Measurements from ENCODE around the gene NHP2. TPM values are rescaled to one million over a fixed set of nuclear protein-coding genes. Genes with fewer than 3 reads are reported as not detected.

The NHP2 gene
- total and polyA plus RNA-seq, 5 donors, result 62.3 to 123 (median 87.0) TPM

DNA sequence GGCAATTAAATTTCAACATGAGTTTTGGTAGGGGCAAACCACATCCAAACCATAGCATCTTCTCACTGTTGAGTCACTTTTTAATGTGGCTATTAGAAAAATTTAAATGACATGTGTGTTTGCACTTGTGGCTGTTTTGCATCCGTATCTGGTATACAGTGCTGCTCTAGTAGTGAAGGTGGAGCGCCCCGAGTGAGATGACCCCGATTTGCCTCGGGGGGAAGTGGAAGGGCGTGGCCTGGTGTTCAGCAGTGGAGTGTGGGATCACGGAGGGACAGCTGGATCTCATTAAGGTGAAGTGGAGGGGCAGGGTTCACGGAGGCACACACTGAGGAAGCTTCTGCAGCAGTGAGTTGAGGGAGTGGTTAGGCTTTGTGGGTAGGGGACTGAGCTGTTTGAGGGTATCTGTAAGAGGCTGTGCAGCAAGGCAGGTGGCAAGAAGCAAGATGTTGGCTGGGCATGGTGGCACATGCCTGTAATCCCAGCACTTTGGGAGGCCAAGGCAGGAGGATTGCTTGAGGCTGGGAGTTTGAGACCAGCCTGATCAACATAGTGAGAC is 39.6 kb upstream of the NHP2 start:
- H3K4me3 ChIP-seq (ENCODE audit: low read length), result no peak overlapping the region
- no peaks in the 10 kb centered on the region for H3K4me1 ChIP-seq (ENCODE audit: control insufficient read depth, insufficient read depth, low read length)
- H3K9me3 ChIP-seq (ENCODE audit: control insufficient read depth, low read length), result no peaks in the 10 kb centered on the region
- H3K27me3 ChIP-seq (ENCODE audit: control insufficient read depth, insufficient read depth), result no peaks in the 10 kb centered on the region
- ATAC-seq, result no peak
- 72% methylated on average over 8 of the region's 8 CpGs for WGBS
- H3K27ac ChIP-seq (ENCODE audit: low read length), result no peak overlapping the region
- no peak for DNase-seq
- intact Hi-C loops (cut with DNase I), result no loop called here

GRCh38 chr5:178192787-178193186 is 39.1 kb upstream of the NHP2 start:
- no peaks in the 10 kb centered on the region for H3K27me3 ChIP-seq (ENCODE audit: control insufficient read depth, insufficient read depth)
- no peak for ATAC-seq
- H3K4me1 ChIP-seq (ENCODE audit: control insufficient read depth, insufficient read depth, low read length), result no peaks in the 10 kb centered on the region
- intact Hi-C loops (cut with DNase I), result no loop called here
- DNase-seq, result no peak
- H3K27ac ChIP-seq (ENCODE audit: low read length), result no peak overlapping the region
- WGBS, result 90% methylated on average over 7 of the region's 7 CpGs
- no peak overlapping the region for H3K4me3 ChIP-seq (ENCODE audit: low read length)
- H3K9me3 ChIP-seq (ENCODE audit: control insufficient read depth, low read length), result no peaks in the 10 kb centered on the region

- ATAC-seq (no peak), DNase-seq (no peak)
- H3K4me1 ChIP-seq (ENCODE audit: control insufficient read depth, insufficient read depth, low read length), result no peaks in the 10 kb centered on the region
- H3K9me3 ChIP-seq (ENCODE audit: control insufficient read depth, low read length), result no peaks in the 10 kb centered on the region
- no peaks in the 10 kb centered on the region for H3K27me3 ChIP-seq (ENCODE audit: control insufficient read depth, insufficient read depth)
- no peak overlapping the region for H3K4me3 ChIP-seq (ENCODE audit: low read length)
- intact Hi-C loops (cut with DNase I), result no loop called here
- 63% methylated on average over 2 of the region's 2 CpGs for WGBS
- H3K27ac ChIP-seq (ENCODE audit: low read length), result no peak overlapping the region
These were observed 38.6 kb upstream of the NHP2 start for GRCh38 chr5:178192244-178192643.

DNA sequence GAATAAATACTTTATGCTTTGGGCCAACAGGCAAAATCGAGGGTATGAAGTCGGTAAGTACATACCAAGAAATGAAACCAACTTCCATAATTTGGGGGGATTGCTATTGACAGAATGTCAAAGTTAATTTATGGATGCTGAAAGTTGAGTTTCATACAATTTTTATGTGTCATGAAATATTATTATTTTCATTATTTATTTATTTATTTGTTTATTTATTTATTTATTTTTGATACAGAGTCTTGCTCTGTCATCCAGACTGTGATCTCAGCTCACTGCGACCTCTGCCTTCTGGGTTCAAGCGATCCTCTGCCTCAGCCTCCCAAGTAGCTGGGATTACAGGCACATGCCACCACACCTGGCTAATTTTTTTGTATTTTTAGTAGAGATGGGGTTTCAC is 38.0 kb upstream of the NHP2 start:
- 71% methylated on average over 4 of the region's 4 CpGs for WGBS
- no peak overlapping the region for H3K4me3 ChIP-seq (ENCODE audit: low read length)
- no peak for DNase-seq
- ATAC-seq, result no peak
- H3K27ac ChIP-seq (ENCODE audit: low read length), result no peak overlapping the region
- no peaks in the 10 kb centered on the region for H3K9me3 ChIP-seq (ENCODE audit: control insufficient read depth, low read length)
- intact Hi-C loops (cut with DNase I), result no loop called here
- H3K4me1 ChIP-seq (ENCODE audit: control insufficient read depth, insufficient read depth, low read length), result no peaks in the 10 kb centered on the region
- no peaks in the 10 kb centered on the region for H3K27me3 ChIP-seq (ENCODE audit: control insufficient read depth, insufficient read depth)

DNA sequence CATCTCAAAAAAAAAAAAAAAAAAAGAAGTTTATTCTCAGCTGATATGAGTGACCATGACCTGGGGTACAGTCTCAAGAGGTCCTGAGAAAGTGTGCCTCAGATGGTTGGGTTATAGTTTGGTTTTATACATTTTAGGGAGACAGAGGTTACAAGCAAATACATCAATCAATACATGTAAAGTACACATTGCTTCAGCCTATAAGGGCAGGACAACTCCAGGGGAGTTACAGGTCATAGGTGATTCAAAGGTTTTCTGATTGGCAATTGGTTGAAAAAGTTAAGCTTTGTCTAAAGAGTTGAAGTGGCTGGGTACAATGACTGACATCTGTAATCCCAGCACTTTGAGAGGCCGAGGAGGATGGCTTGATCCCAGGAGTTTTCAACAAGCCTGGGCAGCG is 35.7 kb upstream of the NHP2 start:
- ATAC-seq (no peak), DNase-seq (no peak)
- intact Hi-C loops (cut with DNase I), result no loop called here
- no peaks in the 10 kb centered on the region for H3K9me3 ChIP-seq (ENCODE audit: control insufficient read depth, low read length)
- 43% methylated on average over 2 of the region's 2 CpGs for WGBS
- no peak overlapping the region for H3K27ac ChIP-seq (ENCODE audit: low read length)
- no peaks in the 10 kb centered on the region for H3K27me3 ChIP-seq (ENCODE audit: control insufficient read depth, insufficient read depth)
- no peak overlapping the region for H3K4me3 ChIP-seq (ENCODE audit: low read length)
- no peaks in the 10 kb centered on the region for H3K4me1 ChIP-seq (ENCODE audit: control insufficient read depth, insufficient read depth, low read length)

DNA sequence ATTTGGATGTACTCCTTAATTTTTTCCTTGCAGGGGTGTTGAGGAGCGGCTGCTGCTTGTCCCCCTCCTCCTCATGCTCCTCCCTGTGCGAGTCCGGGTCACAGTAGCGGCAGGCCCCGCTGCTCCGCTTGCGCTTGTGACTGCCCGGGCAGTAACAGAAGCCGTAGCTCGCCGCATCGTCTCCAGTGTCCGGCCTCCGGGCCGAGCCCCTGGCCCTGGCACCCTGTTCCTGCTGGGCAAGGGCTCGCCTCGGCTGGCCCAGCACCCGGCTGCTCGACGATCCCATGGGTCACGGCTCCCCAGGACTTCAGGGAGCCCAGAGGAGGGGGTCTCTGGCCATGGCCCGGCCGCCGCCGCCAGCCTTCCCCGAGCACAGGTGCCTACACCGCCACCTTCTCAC is 33.3 kb upstream of the NHP2 start, which contains the start of gene GMCL2:
Gene GMCL2 (minus strand): TSS at position 358 of the 400 bp plus-strand sequence. CDS start 72 bp downstream, at position 286.
- intact Hi-C loops (cut with DNase I), result no loop called here
- DNase-seq (no peak), ATAC-seq (no peak)
- Histone ChIP-seq H3K27me3 (ENCODE audit: control insufficient read depth, insufficient read depth) (no peaks in the 10 kb centered on the region), H3K9me3 (ENCODE audit: control insufficient read depth, low read length) (no peaks in the 10 kb centered on the region), H3K4me1 (ENCODE audit: control insufficient read depth, insufficient read depth, low read length) (no peaks in the 10 kb centered on the region), H3K27ac (ENCODE audit: low read length) (no peak within 1 kb of the TSS), H3K4me3 (ENCODE audit: low read length) (no peak within 1 kb of the TSS)
- WGBS, result 73% methylated on average over 27 of the region's 27 CpGs

GRCh38 chr5:178186427-178186826 is 32.7 kb upstream of the NHP2 start:
- intact Hi-C loops (cut with DNase I), result no loop called here
- 62% methylated on average over 6 of the region's 6 CpGs for WGBS

GRCh38 chr5:178182158-178182876 is 28.6 kb upstream of the NHP2 start:
- H3K9me3 ChIP-seq (ENCODE audit: control insufficient read depth, low read length), result peaks cover 2% of the 10 kb centered on the region
- H3K4me3 ChIP-seq (ENCODE audit: low read length), result no peak overlapping the region
- no peaks in the 10 kb centered on the region for H3K27me3 ChIP-seq (ENCODE audit: control insufficient read depth, insufficient read depth)
- 26% methylated on average over 4 of the region's 4 CpGs for WGBS
- intact Hi-C loops (cut with DNase I), result no loop called here
- DNase-seq (no peak), ATAC-seq (no peak)
- H3K4me1 ChIP-seq (ENCODE audit: control insufficient read depth, insufficient read depth, low read length), result no peaks in the 10 kb centered on the region
- no peak overlapping the region for H3K27ac ChIP-seq (ENCODE audit: low read length)

More at GRCh38 chr5:178186427-178186826, 32.7 kb upstream of the NHP2 start:
- no peak for ATAC-seq
- no peaks in the 10 kb centered on the region for H3K27me3 ChIP-seq (ENCODE audit: control insufficient read depth, insufficient read depth)
- H3K4me3 ChIP-seq (ENCODE audit: low read length), result no peak overlapping the region
- no peak overlapping the region for H3K27ac ChIP-seq (ENCODE audit: low read length)
- no peaks in the 10 kb centered on the region for H3K9me3 ChIP-seq (ENCODE audit: control insufficient read depth, low read length)
- DNase-seq, result no peak
- H3K4me1 ChIP-seq (ENCODE audit: control insufficient read depth, insufficient read depth, low read length), result no peaks in the 10 kb centered on the region

GRCh38 chr5:178180141-178180863 is 26.6 kb upstream of the NHP2 start:
- Histone ChIP-seq H3K4me1 (ENCODE audit: control insufficient read depth, insufficient read depth, low read length) (no peaks in the 10 kb centered on the region), H3K27ac (ENCODE audit: low read length) (no peak overlapping the region), H3K9me3 (ENCODE audit: control insufficient read depth, low read length) (peaks cover 2% of the 10 kb centered on the region), H3K4me3 (ENCODE audit: low read length) (no peak overlapping the region), H3K27me3 (ENCODE audit: control insufficient read depth, insufficient read depth) (no peaks in the 10 kb centered on the region)
- ATAC-seq (no peak), DNase-seq (no peak)
- WGBS, result 31% methylated on average over 9 of the region's 9 CpGs
- intact Hi-C loops (cut with DNase I), result no loop called here

DNA sequence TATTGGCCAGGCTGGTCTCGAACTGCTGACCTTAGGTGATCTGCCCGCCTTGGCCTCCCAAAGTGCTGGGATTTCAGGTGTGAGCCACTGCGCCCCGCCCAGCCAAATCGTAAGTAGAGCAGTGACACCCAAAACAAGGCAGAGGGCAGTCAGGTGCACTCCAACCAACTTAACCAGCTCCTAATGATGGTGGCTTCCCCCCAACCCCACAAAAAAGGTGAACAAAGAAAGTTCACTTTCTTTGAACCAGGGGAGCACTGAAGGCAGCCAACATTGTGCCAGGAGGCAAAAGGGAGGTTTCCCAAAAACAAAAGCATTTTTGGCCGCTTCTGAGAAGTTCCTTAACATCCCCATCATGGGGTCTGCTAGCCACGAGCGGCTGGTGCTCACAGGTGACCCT is 23.9 kb upstream of the NHP2 start:
- DNase-seq (no peak), ATAC-seq (no peak)
- Histone ChIP-seq H3K4me3 (ENCODE audit: low read length) (no peak overlapping the region), H3K27ac (ENCODE audit: low read length) (no peak overlapping the region), H3K4me1 (ENCODE audit: control insufficient read depth, insufficient read depth, low read length) (no peaks in the 10 kb centered on the region), H3K27me3 (ENCODE audit: control insufficient read depth, insufficient read depth) (no peaks in the 10 kb centered on the region), H3K9me3 (ENCODE audit: control insufficient read depth, low read length) (peaks cover 2% of the 10 kb centered on the region)
- intact Hi-C loops (cut with DNase I), result no loop called here
- WGBS, result 83% methylated on average over 8 of the region's 8 CpGs

DNA sequence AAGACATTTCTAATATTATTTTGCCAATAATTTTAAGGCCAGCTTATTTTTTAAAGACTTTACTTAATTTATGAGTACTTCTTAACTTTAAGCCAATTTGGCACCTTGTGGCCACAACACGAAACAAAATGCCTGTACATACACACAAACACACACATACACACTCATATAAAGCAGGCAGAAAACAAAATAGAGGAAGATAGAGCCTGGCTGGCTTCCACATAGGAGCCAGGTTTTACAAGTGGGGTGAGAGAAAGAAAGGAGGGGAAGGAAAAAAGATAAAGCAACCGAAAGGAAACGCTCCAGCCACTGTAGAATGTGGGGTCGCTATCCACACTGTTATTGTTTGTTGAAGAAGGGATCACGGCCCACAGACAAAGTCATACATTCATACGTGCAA is 23.1 kb upstream of the NHP2 start:
- Histone ChIP-seq H3K4me1 (ENCODE audit: control insufficient read depth, insufficient read depth, low read length) (no peaks in the 10 kb centered on the region), H3K4me3 (ENCODE audit: low read length) (no peak overlapping the region), H3K27ac (ENCODE audit: low read length) (no peak overlapping the region), H3K27me3 (ENCODE audit: control insufficient read depth, insufficient read depth) (no peaks in the 10 kb centered on the region), H3K9me3 (ENCODE audit: control insufficient read depth, low read length) (peaks cover 2% of the 10 kb centered on the region)
- WGBS, result 55% methylated on average over 6 of the region's 6 CpGs
- DNase-seq, result no peak
- intact Hi-C loops (cut with DNase I), result no loop called here
- no peak for ATAC-seq
